AG04450 (cell line): ENCODE results near the gene FBXO15. TPM values are rescaled to one million over a fixed set of nuclear protein-coding genes. Genes with fewer than 3 reads are reported as not detected.

Source experiments
- CTCF ChIA-PET: fragments of 300-600, 350-600 bp; formaldehyde crosslinking; extraction: SDS; loops from one replicate; lab custom pipeline; 2022; ENCODE audit warnings: antibody characterized with exemption, inconsistent platforms; lab: Charles Lee
- POLR2A ChIA-PET: fragments of 350-600 bp; formaldehyde crosslinking; extraction: SDS; loops from one replicate; lab custom pipeline; 2021; ENCODE audit warnings: antibody characterized with exemption, inconsistent platforms; lab: Yijun Ruan, JAX
- DNase-seq: peaks from one replicate; pipeline ENCODE4 v3.0.0-alpha.2; 2011; ENCODE audit warnings: low read depth, low spot score
- H3K27ac ChIP-seq: one replicate; pipeline ENCODE4 v1.5.1; 2012; ENCODE audit warnings: low read depth, low read length, control low read depth
- H3K27me3 ChIP-seq: one replicate; pipeline ENCODE4 v1.6.0; 2012; ENCODE audit warnings: low read length; ENCODE audit not compliant: control insufficient read depth, insufficient read depth
- H3K4me3 ChIP-seq: 2 replicates; pipeline ENCODE4 v1.5.1; 2011; ENCODE audit warnings: mild to moderate bottlenecking, low read depth, low read length, control low read depth
- H3K9me3 ChIP-seq: 2 replicates; pipeline ENCODE4 v1.5.1; 2012; ENCODE audit warnings: low read length; ENCODE audit not compliant: control insufficient read depth, insufficient read depth
- CTCF ChIP-seq: IDR thresholded peaks from 2 replicates; pipeline ENCODE4 v1.5.1; 2011; ENCODE audit warnings: low read depth, low read length, control low read depth, inconsistent platforms
- polyA plus RNA-seq: library from polyadenylated mRNA; depleted of rRNA; stranded (reverse); fragments of >200 nt; gene quantifications from 2 replicates; pipeline ENCODE4 v1.2.3, GENCODE V29; 2011

Gene FBXO15
- polyA plus RNA-seq, 1 experiment: 1.4 TPM

DNA sequence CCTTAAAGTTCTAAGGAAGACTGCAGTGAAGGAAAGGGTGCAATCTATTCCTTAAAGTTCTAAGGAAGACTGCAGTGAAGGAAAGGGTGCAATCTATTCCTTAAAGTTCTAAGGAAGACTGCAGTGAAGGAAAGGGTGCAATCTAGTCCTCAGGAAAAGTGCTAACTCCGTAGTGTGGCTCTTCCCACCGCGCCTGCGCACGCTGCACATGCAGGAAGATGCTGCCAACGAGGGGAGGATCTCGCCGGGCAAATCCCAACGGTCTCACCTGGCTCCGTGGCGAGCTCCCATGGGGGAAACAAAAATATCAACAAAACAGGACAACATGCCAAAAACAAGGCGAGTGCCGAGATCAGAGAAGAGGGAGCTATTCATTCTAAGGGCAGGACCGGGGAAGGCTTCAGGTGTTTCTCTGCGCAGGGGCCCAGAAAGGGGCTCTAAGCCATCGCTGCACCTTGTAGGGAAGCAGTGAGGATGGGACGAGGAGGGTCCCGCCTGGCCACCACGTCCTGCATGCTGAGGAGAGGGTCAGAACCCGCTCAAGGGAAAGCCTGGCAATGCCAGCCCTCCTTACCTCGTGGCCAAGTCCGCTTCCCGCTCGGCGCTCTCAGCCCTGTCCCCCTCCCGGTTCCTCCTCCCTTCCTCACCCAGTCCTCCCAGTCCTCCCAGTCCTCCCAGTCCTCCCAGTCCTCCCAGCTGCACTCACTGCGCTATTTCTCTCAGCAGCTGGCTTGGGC is 25.2 kb upstream of the FBXO15 start:
- Histone ChIP-seq H3K27me3 (peaks cover 25% of the 10 kb centered on the region), H3K4me3 (no peak overlapping the region), H3K27ac (no peak overlapping the region), H3K9me3 (no peaks in the 10 kb centered on the region; the same call in 1 of the 2 replicates)
- no peak for DNase-seq
- no peak for TF ChIP-seq CTCF
- ChIA-PET CTCF (no interaction called here), POLR2A (no interaction called here)

DNA sequence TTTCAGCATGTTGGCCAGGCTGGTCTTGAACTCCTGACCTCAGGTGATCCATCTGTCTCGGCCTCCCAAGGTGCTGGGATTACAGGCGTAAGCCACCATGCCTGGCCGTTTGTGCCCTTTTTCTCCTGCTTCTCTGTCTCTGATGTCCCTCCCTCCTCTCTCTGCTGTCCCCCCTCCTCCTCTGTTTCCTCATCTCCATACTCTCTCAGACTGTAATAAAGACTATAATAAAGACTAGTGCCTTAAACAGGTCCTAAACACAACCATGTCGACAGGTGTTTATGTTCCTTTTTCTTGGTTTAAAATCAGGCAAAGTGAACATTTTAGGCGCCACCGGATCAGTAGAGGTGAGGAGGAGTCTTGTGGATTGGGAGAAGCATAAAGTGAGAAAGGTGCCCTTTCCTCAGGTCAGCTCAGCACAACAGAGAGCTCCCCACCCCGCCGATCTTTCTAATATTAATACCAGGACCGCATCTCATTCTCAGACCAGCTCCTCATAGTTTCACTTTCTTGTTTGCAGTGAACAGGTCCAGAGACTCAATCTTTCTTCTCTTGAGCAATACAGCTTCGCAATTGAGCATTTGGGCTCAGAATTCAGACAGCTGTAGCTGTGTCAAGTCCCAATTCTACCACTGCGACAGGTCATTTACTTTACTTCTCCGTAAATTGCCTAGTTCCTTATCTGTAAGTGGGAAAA is 24.4 kb upstream of the FBXO15 start:
- DNase-seq: no peak
- Histone ChIP-seq H3K27me3 (peaks cover 25% of the 10 kb centered on the region), H3K4me3 (peak overlapping the region; percentile 38; the same call in 1 of the 2 replicates), H3K9me3 (no peaks in the 10 kb centered on the region; the same call in 1 of the 2 replicates), H3K27ac (no peak overlapping the region)
- ChIA-PET POLR2A (no interaction called here), CTCF (no interaction called here)
- TF ChIP-seq CTCF: no peak

DNA sequence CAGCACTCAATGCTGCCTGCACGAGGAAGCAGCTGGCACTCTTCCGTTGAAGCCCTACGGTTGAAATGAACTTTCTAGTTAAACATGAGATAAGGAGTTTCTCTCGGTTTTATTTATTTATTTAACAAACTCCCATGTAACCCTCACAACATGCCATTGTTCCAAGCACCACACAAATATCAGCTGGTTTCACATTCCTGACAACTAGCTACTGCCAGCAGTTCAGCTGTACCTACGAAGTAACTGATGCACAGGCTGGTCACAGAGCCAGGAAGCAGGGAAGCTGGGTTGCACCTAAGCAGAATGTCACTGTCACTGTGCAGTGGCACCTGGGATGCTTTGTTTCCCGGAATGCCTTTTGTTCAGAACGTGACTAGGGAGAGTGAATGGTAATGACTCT is 18.8 kb upstream of the FBXO15 start:
- TF ChIP-seq CTCF: no peak
- no peak for DNase-seq
- Histone ChIP-seq H3K27me3 (peaks cover 5% of the 10 kb centered on the region), H3K27ac (no peak overlapping the region), H3K4me3 (no peak overlapping the region), H3K9me3 (no peaks in the 10 kb centered on the region; the same call in 1 of the 2 replicates)
- CTCF ChIA-PET: interaction anchor here (0.6 to 2.0 kb wide), 2 partner anchors 14 to 1503 kb away, joined by 3 to 6 read pairs; no protein-coding TSS in a partner anchor
- POLR2A ChIA-PET: no interaction called here

DNA sequence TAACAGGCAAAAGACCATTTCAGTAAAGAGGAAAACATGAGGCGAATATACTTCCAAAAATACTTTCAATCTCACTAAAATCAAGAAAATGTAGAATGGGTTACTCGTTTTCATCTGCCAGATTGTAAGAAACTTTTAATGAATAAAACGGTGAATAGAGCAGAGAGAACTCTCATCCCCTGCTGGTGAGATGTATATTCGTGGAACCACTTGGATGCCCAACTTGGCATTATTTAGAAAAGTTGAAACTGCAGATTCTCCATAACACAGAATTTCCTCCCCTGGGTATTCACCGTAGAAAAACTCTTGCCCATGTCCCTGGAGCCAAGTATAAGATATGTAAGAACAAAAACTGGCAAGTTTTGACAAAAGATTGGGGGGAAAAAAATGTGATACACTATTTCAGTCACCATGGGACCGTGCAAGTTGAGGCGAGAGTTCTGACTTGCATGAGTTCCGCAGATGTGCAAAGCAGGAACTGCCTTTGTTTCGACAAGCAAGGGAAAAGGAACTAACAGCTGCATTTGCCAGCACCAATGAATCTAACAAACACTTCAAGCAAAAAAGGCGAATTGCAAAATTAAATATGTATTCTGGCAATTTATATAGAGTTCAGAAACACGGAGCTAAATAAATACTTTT is 15.5 kb upstream of the FBXO15 start:
- H3K9me3 ChIP-seq: no peaks in the 10 kb centered on the region; the same call in 1 of the 2 replicates
- H3K27ac ChIP-seq: no peak overlapping the region
- POLR2A ChIA-PET: no interaction called here
- DNase-seq: no peak
- TF ChIP-seq CTCF: 0 out of 2 replicates have a peak, but pooled peaks have one; percentile 6
- CTCF ChIA-PET: interaction anchor here (1.8 kb wide), 1 partner anchor 10 kb away, joined by 7 read pairs; no protein-coding TSS in a partner anchor
- H3K27me3 ChIP-seq: no peaks in the 10 kb centered on the region
- no peak overlapping the region for H3K4me3 ChIP-seq
